ENCODE measurements around the gene IRS2. TPM values are rescaled to one million over a fixed set of nuclear protein-coding genes. Genes with fewer than 3 reads are reported as not detected.

Gene IRS2
- total RNA-seq, 4 donors from 2014 or later, result 52.6 to 114 (median 56.1) TPM

DNA sequence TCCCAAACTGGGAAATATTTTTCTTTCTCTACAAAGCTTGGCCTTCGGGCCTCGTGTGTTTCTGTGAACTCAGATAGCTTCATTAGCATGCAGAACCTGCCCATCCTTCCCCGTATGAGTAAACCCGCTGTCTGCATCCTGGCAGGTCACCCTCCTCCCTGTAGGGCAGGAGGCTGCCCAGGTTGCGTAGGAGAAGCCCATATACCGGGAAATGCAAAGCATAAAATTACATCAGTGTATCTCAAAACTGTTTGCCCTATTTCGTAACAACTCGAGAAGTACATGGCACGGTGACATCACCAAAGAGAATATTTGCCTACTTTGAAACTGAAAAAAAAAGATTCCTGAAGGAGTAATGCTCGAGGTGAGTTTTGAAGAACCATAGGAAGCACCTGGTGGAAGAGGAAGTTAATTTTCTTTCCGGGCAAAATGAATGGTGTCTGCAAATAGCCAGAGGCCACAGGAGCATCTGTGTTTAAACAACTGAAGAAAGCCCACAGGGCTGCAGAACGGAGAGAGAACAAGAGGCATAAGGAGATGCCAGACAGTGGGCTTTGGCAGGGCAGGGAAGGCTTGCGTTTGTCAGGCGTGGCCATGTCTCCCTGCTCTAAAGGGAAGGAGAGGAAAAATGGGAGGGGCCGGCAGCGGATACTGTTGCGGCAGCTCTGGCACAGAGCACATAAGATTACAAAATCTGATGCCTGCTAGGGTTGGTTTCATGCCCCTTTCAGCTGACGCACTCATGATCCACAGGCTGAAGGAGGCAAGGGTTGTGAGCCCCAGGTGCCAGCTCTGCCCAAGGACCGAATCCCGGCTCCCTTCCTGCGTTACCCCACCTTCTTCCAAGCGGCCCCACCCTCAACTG is 81.4 kb downstream of the IRS2 start:
- H3K4me3 ChIP-seq (ENCODE audit: low read depth, poor library complexity, severe bottlenecking), result no peak overlapping the region
- WGBS, 2 donors, result 39 to 50% methylated on average over 22 of the region's 22 CpGs
- peak; percentile 63 to 88 for DNase-seq (ENCODE audit: low spot score in 2 of 2)
- intact Hi-C loops (cut with DNase I; ENCODE audit: low total_unique reads), result no loop called here
- TF ChIP-seq POLR2A (IDR thresholded peaks at IDR 0.05), result no peak
- TF ChIP-seq, protein P1, sequence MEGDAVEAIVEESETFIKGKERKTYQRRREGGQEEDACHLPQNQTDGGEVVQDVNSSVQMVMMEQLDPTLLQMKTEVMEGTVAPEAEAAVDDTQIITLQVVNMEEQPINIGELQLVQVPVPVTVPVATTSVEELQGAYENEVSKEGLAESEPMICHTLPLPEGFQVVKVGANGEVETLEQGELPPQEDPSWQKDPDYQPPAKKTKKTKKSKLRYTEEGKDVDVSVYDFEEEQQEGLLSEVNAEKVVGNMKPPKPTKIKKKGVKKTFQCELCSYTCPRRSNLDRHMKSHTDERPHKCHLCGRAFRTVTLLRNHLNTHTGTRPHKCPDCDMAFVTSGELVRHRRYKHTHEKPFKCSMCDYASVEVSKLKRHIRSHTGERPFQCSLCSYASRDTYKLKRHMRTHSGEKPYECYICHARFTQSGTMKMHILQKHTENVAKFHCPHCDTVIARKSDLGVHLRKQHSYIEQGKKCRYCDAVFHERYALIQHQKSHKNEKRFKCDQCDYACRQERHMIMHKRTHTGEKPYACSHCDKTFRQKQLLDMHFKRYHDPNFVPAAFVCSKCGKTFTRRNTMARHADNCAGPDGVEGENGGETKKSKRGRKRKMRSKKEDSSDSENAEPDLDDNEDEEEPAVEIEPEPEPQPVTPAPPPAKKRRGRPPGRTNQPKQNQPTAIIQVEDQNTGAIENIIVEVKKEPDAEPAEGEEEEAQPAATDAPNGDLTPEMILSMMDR (IDR thresholded peaks at IDR 0.05), result no peak

DNA sequence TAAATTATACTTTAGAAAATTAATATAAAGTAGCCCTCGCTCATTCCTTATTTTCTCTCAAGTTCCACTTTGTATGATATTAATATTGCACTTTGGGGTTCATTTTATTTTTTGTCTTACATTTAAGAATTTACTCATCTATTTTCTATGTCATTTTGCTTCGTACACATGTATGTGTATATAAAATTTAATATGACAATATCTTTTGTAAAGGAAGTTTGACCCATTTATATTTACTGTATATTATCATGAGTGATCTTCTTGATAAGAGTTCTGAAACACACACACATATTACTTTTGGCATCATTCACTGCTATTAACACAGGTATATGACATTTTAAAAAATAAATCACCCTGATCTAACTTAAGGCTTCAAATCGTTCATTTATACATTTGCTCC is 83.1 kb downstream of the IRS2 start:
- no peak overlapping the region for H3K4me3 ChIP-seq (ENCODE audit: low read depth, poor library complexity, severe bottlenecking)
- TF ChIP-seq POLR2A (IDR thresholded peaks at IDR 0.05), result no peak
- TF ChIP-seq, protein P1 (IDR thresholded peaks at IDR 0.05), result no peak
- WGBS, 2 donors, result 82 to 83% methylated on average over 3 of the region's 3 CpGs
- intact Hi-C loops (cut with DNase I; ENCODE audit: low total_unique reads), result no loop called here
- DNase-seq (ENCODE audit: low spot score in 2 of 2), result no peak
